ENCODE results near the gene HCST. TPM values are rescaled to one million over a fixed set of nuclear protein-coding genes. Genes with fewer than 3 reads are reported as not detected.
"Not testable (repeated sequence)": the region's sequence is repeated elsewhere in the genome, so short reads cannot be mapped to it uniquely, and the experiment has no call there.

The HCST gene
- total and polyA plus RNA-seq, 4 donors: 2.0 to 13.3 (median 3.8) TPM

GRCh38 chr19:35869327-35870123 is 32.8 kb upstream of the HCST start:
- TF ChIP-seq FOXA2 (IDR thresholded peaks at IDR 0.05) (no peak), GABPA (IDR thresholded peaks at IDR 0.05 in 1 of 2, conservative IDR thresholded peaks at IDR 0.05 in 1 of 2) (no peak), HNF4A (conservative IDR thresholded peaks at IDR 0.05) (no peak), CTCF (IDR thresholded peaks at IDR 0.05; ENCODE audit: low read depth, low read length, missing input control) (no peak), SP1 (IDR thresholded peaks at IDR 0.05) (no peak), YY1 (IDR thresholded peaks at IDR 0.05) (no peak), JUND (IDR thresholded peaks at IDR 0.05) (no peak), ATF3 (IDR thresholded peaks at IDR 0.05) (no peak), RAD21 (IDR thresholded peaks at IDR 0.05) (no peak), HNF4G (IDR thresholded peaks at IDR 0.05) (no peak), TAF1 (conservative IDR thresholded peaks at IDR 0.05) (no peak), NR2F2 (IDR thresholded peaks at IDR 0.05) (no peak), ZBTB33 (IDR thresholded peaks at IDR 0.05) (no peak)
- Histone ChIP-seq H3K27ac (ENCODE audit: low read depth in 1 of 2, low read length in 2 of 2) (no peak overlapping the region), H3K36me3 (ENCODE audit: control insufficient read depth in 4 of 4, insufficient read depth in 3 of 4, low read depth in 1 of 4, low read length in 3 of 4) (no peaks in the 10 kb centered on the region), H3K27me3 (ENCODE audit: control insufficient read depth in 4 of 4, insufficient read depth in 4 of 4, low read length in 3 of 4) (peaks cover 0 to 3% (median 2%) of the 10 kb centered on the region in 4 donors), H3K9ac (ENCODE audit: low read depth in 1 of 2, low read length in 2 of 2) (no peak overlapping the region), H3K9me3 (ENCODE audit: control insufficient read depth in 4 of 4, low read length in 3 of 4) (no peaks in the 10 kb centered on the region), H3K4me3 (ENCODE audit: low read depth in 1 of 3, low read length in 3 of 3) (no peak overlapping the region), H3K4me1 (ENCODE audit: control insufficient read depth in 4 of 4, insufficient read depth in 4 of 4, low read length in 3 of 4) (peaks cover 3 to 17% (median 10%) of the 10 kb centered on the region in 4 donors)
- 4% methylated on average over 51 of the region's 51 CpGs for WGBS
- peak; percentile 57 for DNase-seq (ENCODE audit: low spot score)

- not testable (repeated sequence) for H3K27me3 ChIP-seq (ENCODE audit: control insufficient read depth in 4 of 4, insufficient read depth in 4 of 4, low read length in 3 of 4); H3K9ac ChIP-seq (ENCODE audit: low read depth in 1 of 2, low read length in 2 of 2); H3K27ac ChIP-seq (ENCODE audit: low read depth in 1 of 2, low read length in 2 of 2); H3K4me3 ChIP-seq (ENCODE audit: low read depth in 1 of 3, low read length in 3 of 3); H3K9me3 ChIP-seq (ENCODE audit: control insufficient read depth in 4 of 4, low read length in 3 of 4); H3K36me3 ChIP-seq (ENCODE audit: control insufficient read depth in 4 of 4, insufficient read depth in 3 of 4, low read depth in 1 of 4, low read length in 3 of 4); DNase-seq (ENCODE audit: low spot score)
- H3K4me1 ChIP-seq (ENCODE audit: control insufficient read depth in 4 of 4, insufficient read depth in 4 of 4, low read length in 3 of 4): peaks cover 3 to 17% (median 10%) of the 10 kb centered on the region in 4 donors
- 36% methylated on average over 26 of the region's 26 CpGs for WGBS
Measured at GRCh38 chr19:35870124-35870736, 32.1 kb upstream of the HCST start.

GRCh38 chr19:35870798-35871197 is 31.5 kb upstream of the HCST start:
- no peak overlapping the region for H3K9ac ChIP-seq (ENCODE audit: low read depth in 1 of 2, low read length in 2 of 2)
- H3K4me3 ChIP-seq (ENCODE audit: low read depth in 1 of 3, low read length in 3 of 3): no peak overlapping the region
- H3K36me3 ChIP-seq (ENCODE audit: control insufficient read depth in 4 of 4, insufficient read depth in 3 of 4, low read depth in 1 of 4, low read length in 3 of 4): no peaks in the 10 kb centered on the region
- H3K27ac ChIP-seq (ENCODE audit: low read depth in 1 of 2, low read length in 2 of 2): no peak overlapping the region
- H3K9me3 ChIP-seq (ENCODE audit: control insufficient read depth in 4 of 4, low read length in 3 of 4): no peaks in the 10 kb centered on the region
- 69% methylated on average over 12 of the region's 12 CpGs for WGBS
- no peak for DNase-seq (ENCODE audit: low spot score)
- H3K27me3 ChIP-seq (ENCODE audit: control insufficient read depth in 4 of 4, insufficient read depth in 4 of 4, low read length in 3 of 4): peaks cover 0 to 3% (median 2%) of the 10 kb centered on the region in 4 donors
- peaks cover 3 to 17% (median 10%) of the 10 kb centered on the region in 4 donors for H3K4me1 ChIP-seq (ENCODE audit: control insufficient read depth in 4 of 4, insufficient read depth in 4 of 4, low read length in 3 of 4)
- TF ChIP-seq ATF3 (IDR thresholded peaks at IDR 0.05) (no peak), FOXA2 (IDR thresholded peaks at IDR 0.05) (no peak), NR2F2 (IDR thresholded peaks at IDR 0.05) (no peak), MAX (IDR thresholded peaks at IDR 0.05) (no peak), CTCF (IDR thresholded peaks at IDR 0.05; ENCODE audit: low read depth, low read length, missing input control) (no peak), HNF4A (conservative IDR thresholded peaks at IDR 0.05) (no peak), RAD21 (IDR thresholded peaks at IDR 0.05) (no peak), REST (IDR thresholded peaks at IDR 0.05) (no peak)
